ENCODE data around the gene MOB2.

MOB2 gene, protein sequence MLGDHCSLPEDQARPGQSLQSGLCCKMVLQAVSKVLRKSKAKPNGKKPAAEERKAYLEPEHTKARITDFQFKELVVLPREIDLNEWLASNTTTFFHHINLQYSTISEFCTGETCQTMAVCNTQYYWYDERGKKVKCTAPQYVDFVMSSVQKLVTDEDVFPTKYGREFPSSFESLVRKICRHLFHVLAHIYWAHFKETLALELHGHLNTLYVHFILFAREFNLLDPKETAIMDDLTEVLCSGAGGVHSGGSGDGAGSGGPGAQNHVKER

DNA sequence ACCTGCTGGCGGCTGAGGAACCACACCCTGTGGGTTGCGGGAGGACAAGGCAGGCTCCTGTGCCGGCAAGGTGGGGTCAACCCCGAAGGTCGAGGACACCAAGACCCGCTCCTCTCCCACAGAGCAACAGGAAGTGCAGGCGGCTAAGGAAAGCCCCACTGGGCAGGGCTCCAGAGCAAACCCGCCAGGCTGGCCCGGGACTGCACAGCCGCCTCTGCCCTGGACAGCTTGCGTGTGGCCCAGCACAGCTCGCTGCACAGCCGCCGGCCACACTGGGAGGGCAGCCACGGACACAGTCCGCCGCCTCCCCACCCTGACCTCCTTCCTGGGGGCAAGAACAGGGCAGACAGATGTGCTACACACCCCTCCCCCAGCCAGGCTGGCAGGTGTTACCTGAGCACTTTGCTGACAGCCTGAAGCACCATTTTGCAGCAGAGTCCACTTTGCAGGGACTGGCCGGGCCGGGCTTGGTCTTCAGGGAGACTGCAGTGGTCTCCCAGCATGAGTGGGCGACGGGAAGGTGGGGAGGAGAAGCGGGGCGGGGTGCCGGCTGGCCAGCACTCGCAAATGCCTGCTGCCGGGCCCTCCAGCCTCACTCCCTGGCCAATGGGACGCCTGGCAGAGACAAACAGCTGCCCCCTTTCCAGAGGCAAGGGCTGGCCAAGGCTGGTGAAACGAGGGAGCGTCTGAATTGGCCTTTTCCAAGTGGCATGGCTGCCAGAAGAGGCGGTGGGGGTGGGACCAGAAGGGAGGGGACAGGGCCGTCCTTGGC lies at the start of gene MOB2:
Gene MOB2, minus strand, starts transcription at position 726 of the 772 bp plus-strand sequence. Its CDS starts 223 bp downstream, at position 503.
- DNase-seq (ENCODE audit: low spot score in 2 of 2) (no peak), ATAC-seq (replicated peaks; ENCODE audit: extremely low read depth, poor library complexity, severe bottlenecking) (no peak)
- H3K4me3 Mint-ChIP-seq, result peak within 1 kb of the TSS; percentile 13
- peaks cover 9% of the 10 kb centered on the region for H3K36me3 Mint-ChIP-seq (ENCODE audit: insufficient read depth)
- peak within 1 kb of the TSS; percentile 66 for H3K27ac Mint-ChIP-seq (ENCODE audit: low read depth)
- no peaks in the 10 kb centered on the region for H3K9me3 Mint-ChIP-seq
- H3K4me1 Mint-ChIP-seq, result peaks cover 39% of the 10 kb centered on the region
- no peaks in the 10 kb centered on the region for H3K27me3 Mint-ChIP-seq

DNA sequence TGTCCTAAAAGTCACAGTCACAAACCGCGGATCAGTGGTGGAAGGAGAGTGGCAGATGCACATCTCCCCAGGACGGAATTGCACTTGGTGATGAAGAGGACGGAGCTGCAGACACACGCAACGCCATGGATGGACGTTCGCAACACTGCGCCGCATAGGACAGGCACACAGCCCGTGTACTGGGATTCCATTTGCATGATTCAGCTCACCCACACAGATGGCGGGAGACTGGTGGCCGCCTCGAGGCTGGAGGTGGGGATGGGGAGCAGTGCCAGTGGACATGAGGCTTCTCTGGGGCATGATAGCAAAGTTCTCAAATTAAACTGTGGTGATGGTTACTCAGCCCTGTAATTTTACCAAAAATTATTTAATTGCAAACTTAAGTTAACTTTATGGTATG lies 48.1 kb upstream of the MOB2 start:
- no peak for ATAC-seq (replicated peaks; ENCODE audit: extremely low read depth, poor library complexity, severe bottlenecking)
- H3K4me1 Mint-ChIP-seq, result peaks cover 32% of the 10 kb centered on the region

DNA sequence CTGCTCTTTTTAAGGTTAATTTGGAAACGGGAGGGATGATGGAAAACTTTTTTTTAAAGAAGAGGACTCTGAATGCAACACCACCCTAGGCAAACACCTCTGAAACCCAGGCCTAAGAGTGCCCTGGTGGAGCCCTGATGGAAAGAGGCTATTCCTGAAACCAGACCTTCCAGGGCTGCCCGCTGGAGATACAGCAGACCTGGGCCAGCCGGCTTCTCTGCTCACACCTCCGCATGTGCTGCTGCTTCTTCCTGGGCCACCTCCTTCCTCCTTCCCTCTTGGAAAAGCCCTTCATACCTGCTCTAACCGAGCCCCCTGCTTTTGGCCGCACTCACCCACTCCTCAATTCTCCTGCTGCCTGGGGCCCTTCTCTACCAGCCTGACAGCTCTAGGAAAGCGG lies 47.6 kb upstream of the MOB2 start:
- Mint-ChIP-seq H3K4me3 (no peak overlapping the region), H3K27ac (ENCODE audit: low read depth) (no peak overlapping the region), H3K27me3 (no peaks in the 10 kb centered on the region), H3K4me1 (peaks cover 32% of the 10 kb centered on the region), H3K9me3 (no peaks in the 10 kb centered on the region), H3K36me3 (ENCODE audit: insufficient read depth) (peaks cover 16% of the 10 kb centered on the region)
- no peak for ATAC-seq (replicated peaks; ENCODE audit: extremely low read depth, poor library complexity, severe bottlenecking)
- DNase-seq (ENCODE audit: low spot score in 2 of 2), result no peak

More for the DNA sequence above, 48.1 kb upstream of the MOB2 start:
- Mint-ChIP-seq H3K36me3 (ENCODE audit: insufficient read depth) (peaks cover 16% of the 10 kb centered on the region), H3K4me3 (no peak overlapping the region), H3K9me3 (no peaks in the 10 kb centered on the region), H3K27ac (ENCODE audit: low read depth) (no peak overlapping the region), H3K27me3 (no peaks in the 10 kb centered on the region)
- no peak for DNase-seq (ENCODE audit: low spot score in 2 of 2)

DNA sequence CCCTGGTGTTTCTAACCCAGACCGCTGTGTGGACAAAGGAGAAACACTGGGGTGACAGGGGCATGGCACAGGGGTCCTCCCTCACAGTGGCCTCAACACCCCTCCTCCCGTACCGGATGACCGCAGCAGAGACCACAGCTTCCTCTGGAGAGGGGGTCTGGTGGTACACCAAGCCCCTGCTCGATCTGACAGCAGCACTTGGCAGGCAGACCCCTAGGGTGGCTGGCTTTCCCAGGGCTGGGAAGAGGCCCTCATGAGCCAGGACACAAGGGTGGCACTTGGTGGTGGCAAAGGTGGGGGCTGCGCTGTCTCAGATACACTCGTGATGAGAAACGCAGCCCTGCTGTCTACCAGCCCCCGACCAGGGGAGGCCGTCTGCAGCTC lies 46.8 kb upstream of the MOB2 start:
- Mint-ChIP-seq H3K4me1 (peaks cover 32% of the 10 kb centered on the region), H3K4me3 (no peak overlapping the region), H3K9me3 (no peaks in the 10 kb centered on the region), H3K27me3 (no peaks in the 10 kb centered on the region), H3K27ac (ENCODE audit: low read depth) (no peak overlapping the region), H3K36me3 (ENCODE audit: insufficient read depth) (peaks cover 16% of the 10 kb centered on the region)
- ATAC-seq (replicated peaks; ENCODE audit: extremely low read depth, poor library complexity, severe bottlenecking) (no peak), DNase-seq (ENCODE audit: low spot score in 2 of 2) (no peak)

DNA sequence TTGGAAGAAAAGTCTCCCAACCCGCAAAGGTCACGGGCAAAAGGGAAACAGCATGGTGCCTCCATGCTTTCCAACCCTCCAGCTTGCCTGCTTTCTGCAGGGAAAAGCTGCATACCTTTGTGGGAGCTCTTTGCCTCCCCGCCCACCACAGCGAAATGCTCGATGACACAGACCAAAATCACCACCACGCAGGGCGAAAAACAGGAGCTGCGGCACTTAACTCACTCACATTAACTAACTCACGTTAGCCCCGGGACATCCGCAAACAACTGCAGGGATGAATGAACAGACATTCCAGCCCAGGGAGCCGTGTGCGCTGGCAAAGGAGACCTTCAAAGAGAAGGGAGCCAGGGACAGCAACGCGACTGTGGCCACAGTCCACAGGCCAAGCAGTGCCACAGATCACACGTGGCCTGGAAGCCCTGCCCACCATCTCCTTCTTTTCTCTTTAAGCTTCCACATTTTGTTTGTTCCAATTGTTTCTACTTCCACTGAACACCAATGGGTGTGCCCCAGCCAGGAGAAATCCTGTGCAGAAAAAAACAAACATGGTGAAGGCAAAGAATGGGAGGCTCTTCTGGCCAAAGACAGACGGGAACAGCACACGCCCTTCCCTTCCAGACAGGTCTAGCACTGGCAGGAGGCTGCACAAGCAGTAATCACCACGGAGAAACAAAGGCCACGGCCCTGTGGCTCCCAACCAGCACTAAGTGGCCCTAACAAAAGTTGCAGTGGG lies 46.2 kb upstream of the MOB2 start:
- H3K27me3 Mint-ChIP-seq, result no peaks in the 10 kb centered on the region
- DNase-seq (ENCODE audit: low spot score in 2 of 2) (no peak), ATAC-seq (replicated peaks; ENCODE audit: extremely low read depth, poor library complexity, severe bottlenecking) (no peak)
- H3K9me3 Mint-ChIP-seq, result no peaks in the 10 kb centered on the region
- peaks cover 32% of the 10 kb centered on the region for H3K4me1 Mint-ChIP-seq
- no peak overlapping the region for H3K27ac Mint-ChIP-seq (ENCODE audit: low read depth)
- no peak overlapping the region for H3K4me3 Mint-ChIP-seq
- peaks cover 16% of the 10 kb centered on the region for H3K36me3 Mint-ChIP-seq (ENCODE audit: insufficient read depth)

DNA sequence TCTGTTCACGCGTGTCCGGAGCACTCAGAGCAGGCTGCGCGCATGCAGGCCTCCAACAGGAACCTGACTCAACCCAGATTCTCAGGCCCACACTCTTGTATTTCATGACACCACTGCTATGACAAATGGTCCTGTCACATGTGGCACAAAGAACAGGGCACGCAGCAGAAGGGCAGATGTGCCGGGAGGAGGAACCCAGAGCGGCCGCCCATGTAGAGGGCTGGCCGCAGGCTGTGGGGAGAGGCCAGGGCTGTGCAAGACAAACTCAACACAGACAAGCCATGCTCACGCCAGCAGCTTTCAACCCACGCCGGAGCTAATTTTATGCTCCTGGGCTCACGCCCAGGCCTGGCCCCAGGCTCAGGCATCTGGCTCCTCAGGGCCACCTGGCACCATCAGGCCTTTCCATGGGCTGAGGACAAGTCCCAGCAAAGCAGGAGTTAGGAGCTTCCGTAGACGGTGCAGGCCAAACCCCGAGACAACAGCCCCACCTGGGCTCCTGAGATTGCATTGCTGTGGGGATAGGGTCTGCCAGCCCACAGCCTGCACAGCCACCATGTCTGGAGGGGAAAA lies 45.5 kb upstream of the MOB2 start:
- H3K27me3 Mint-ChIP-seq, result no peaks in the 10 kb centered on the region
- DNase-seq (ENCODE audit: low spot score in 2 of 2) (no peak), ATAC-seq (replicated peaks; ENCODE audit: extremely low read depth, poor library complexity, severe bottlenecking) (no peak)
- H3K4me1 Mint-ChIP-seq, result peaks cover 35% of the 10 kb centered on the region
- H3K27ac Mint-ChIP-seq (ENCODE audit: low read depth), result no peak overlapping the region
- no peak overlapping the region for H3K4me3 Mint-ChIP-seq
- no peaks in the 10 kb centered on the region for H3K9me3 Mint-ChIP-seq
- peaks cover 16% of the 10 kb centered on the region for H3K36me3 Mint-ChIP-seq (ENCODE audit: insufficient read depth)

DNA sequence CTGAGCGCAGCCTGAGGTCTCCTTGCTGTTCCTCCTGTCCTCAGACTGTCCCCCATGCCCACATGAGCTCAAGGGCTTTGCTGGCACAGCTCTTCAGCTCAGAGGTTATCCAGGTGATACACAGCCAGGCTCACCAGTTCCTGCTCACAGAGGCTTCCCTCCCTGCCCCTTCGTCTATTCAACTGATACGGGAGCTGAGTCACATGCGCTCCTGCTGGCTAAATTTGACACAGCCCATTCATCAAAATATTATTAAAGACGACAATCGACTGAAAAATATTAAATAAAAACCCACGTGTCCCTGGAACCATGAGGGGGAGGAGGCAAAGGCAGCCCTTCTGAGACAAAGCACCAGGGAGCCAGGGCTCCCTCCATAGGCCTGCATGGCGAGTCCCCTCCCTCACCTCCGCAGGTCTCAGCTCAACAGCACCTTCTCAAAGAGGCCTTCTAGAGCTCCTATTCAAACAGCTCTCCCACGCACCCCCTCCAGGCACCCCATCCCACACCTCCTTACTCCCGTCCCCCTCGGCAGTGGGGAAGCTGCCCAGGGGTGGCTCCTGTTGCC lies 45.0 kb upstream of the MOB2 start:
- peaks cover 19% of the 10 kb centered on the region for H3K36me3 Mint-ChIP-seq (ENCODE audit: insufficient read depth)
- peak overlapping the region; percentile 69 for H3K27ac Mint-ChIP-seq (ENCODE audit: low read depth)
- no peak for ATAC-seq (replicated peaks; ENCODE audit: extremely low read depth, poor library complexity, severe bottlenecking)
- H3K4me1 Mint-ChIP-seq, result peaks cover 40% of the 10 kb centered on the region
- DNase-seq (ENCODE audit: low spot score in 2 of 2), result no peak
- H3K4me3 Mint-ChIP-seq, result no peak overlapping the region
- no peaks in the 10 kb centered on the region for H3K9me3 Mint-ChIP-seq
- H3K27me3 Mint-ChIP-seq, result no peaks in the 10 kb centered on the region

DNA sequence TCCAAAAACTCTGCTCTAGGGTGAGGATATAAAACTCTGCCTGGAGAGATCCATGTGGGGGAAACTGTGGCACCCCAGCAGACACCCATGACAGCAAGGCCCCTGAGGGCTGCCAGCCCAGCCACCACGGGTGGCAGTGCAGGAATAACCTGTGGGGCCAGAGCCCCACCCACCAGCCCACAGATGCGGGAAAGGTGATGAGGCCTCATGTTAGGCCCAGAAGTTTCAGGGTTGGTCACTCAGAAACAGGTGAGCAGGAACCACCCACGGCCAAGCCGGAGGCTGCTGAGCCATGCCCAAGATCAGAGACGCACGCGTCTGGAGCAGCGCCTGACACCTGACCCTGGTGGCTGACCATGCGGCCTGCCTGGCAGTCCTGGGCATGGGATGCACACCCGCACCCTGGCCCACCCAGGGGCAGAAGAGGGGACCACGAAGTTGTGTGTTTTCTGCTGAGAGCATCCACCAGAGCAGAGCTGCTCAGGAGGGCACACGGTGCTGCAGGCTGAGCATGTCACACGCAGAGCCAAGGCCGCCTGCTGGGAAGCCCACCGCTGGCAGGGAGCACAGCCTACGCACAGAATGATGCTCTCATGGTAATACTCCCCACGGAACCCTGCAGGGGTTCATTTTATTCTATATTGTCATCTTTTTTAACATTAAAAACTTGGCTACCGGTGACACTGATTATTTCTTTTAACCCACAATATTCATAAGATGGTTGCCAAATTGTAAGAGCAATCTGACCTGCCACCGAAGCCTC lies 44.3 kb upstream of the MOB2 start:
- ATAC-seq (replicated peaks; ENCODE audit: extremely low read depth, poor library complexity, severe bottlenecking) (no peak), DNase-seq (ENCODE audit: low spot score in 2 of 2) (no peak)
- H3K4me3 Mint-ChIP-seq, result no peak overlapping the region
- H3K36me3 Mint-ChIP-seq (ENCODE audit: insufficient read depth), result peaks cover 16% of the 10 kb centered on the region
- no peaks in the 10 kb centered on the region for H3K9me3 Mint-ChIP-seq
- no peaks in the 10 kb centered on the region for H3K27me3 Mint-ChIP-seq
- peaks cover 41% of the 10 kb centered on the region for H3K4me1 Mint-ChIP-seq
- H3K27ac Mint-ChIP-seq (ENCODE audit: low read depth), result peak overlapping the region; percentile 69

DNA sequence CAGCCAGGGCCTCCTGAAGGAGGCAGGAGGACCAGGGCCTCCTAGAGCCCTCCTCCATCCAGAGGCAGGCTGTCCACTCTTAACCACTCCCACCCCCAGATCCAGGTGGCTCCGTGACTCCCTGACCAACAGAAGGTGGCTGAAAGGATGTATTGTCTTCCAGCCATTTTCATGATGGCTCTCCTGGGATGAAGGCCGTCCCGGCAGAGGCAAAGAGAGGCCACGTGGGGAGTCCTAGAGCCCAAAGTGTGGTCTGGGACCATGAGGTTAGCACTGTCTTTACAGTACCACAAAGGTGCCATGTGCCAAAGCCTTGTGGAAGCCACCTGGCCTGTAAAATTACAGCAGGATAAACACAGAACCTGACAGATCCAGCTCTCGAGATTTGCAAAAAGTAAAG lies 43.2 kb upstream of the MOB2 start:
- Mint-ChIP-seq H3K4me1 (peaks cover 31% of the 10 kb centered on the region), H3K27ac (ENCODE audit: low read depth) (no peak overlapping the region), H3K9me3 (no peaks in the 10 kb centered on the region), H3K36me3 (ENCODE audit: insufficient read depth) (peaks cover 13% of the 10 kb centered on the region), H3K27me3 (no peaks in the 10 kb centered on the region), H3K4me3 (no peak overlapping the region)
- ATAC-seq (replicated peaks; ENCODE audit: extremely low read depth, poor library complexity, severe bottlenecking) (no peak), DNase-seq (ENCODE audit: low spot score in 2 of 2) (no peak)

DNA sequence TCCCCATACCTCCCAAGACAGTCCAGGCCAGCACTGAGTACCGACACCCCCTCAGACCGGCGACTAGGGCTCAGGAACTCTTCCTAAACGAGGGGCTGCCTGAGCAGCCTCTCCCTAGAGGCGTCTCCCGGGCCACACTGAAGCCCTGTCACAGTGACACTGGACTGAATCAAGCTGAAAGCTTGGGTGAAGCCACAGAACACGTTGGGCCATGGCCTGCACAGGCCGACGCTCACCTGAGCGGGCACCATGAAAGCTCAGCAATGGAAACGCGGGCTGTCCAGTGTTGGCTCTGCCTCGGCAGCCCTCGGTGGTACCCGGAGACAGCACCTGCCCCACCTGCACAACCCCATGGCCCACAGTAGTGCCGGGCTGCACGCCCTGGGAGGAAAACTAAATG lies 42.7 kb upstream of the MOB2 start:
- Mint-ChIP-seq H3K4me3 (no peak overlapping the region), H3K4me1 (peaks cover 26% of the 10 kb centered on the region), H3K36me3 (ENCODE audit: insufficient read depth) (peaks cover 13% of the 10 kb centered on the region), H3K27ac (ENCODE audit: low read depth) (peak overlapping the region; percentile 16), H3K9me3 (no peaks in the 10 kb centered on the region), H3K27me3 (no peaks in the 10 kb centered on the region)
- DNase-seq (ENCODE audit: low spot score in 2 of 2), result no peak
- ATAC-seq (replicated peaks; ENCODE audit: extremely low read depth, poor library complexity, severe bottlenecking), result no peak

DNA sequence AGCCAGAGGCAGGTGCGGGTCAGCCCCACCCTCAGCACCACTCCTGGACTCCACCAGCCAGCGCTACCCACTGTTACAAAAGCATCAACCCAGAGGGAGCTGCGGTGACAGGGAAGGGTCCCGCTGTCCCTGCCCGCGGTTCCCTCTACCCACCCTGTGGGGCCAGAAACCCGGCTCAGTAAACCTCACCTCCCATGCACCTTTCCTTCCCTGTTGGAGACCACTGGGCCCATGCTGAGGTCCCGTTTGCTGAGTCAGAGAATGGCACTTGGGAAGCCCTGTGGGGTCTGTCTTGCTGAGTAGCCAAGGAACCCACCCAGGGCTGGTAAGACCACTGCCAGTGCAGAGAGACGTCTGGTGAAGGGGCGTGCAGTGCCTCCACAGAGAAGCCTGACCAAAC lies 42.1 kb upstream of the MOB2 start:
- no peak for ATAC-seq (replicated peaks; ENCODE audit: extremely low read depth, poor library complexity, severe bottlenecking)
- H3K36me3 Mint-ChIP-seq (ENCODE audit: insufficient read depth), result peaks cover 14% of the 10 kb centered on the region
- no peaks in the 10 kb centered on the region for H3K9me3 Mint-ChIP-seq
- peaks cover 28% of the 10 kb centered on the region for H3K4me1 Mint-ChIP-seq
- DNase-seq (ENCODE audit: low spot score in 2 of 2), result no peak
- H3K27me3 Mint-ChIP-seq, result no peaks in the 10 kb centered on the region
- no peak overlapping the region for H3K27ac Mint-ChIP-seq (ENCODE audit: low read depth)
- no peak overlapping the region for H3K4me3 Mint-ChIP-seq

DNA sequence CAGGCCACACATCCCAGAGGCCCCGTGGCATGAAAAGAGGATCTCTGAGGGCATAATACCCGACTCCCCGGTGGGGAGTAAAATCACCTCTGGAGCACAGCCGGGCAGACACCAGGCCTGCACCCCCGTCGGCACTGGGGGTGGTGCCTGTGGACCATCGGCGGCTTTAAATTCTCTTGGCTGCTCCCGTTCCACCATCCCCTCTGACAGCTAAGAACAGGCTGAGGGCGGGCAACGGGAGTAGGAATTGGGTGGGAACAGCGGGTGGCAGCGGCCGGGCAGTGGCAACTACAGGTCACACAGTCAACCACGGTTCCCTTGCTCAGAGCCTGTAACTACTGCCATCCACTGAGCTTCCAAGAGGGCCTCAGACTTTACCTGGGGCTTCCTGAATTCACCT lies 40.2 kb upstream of the MOB2 start:
- Mint-ChIP-seq H3K27me3 (no peaks in the 10 kb centered on the region), H3K9me3 (no peaks in the 10 kb centered on the region), H3K4me3 (no peak overlapping the region), H3K27ac (ENCODE audit: low read depth) (no peak overlapping the region), H3K36me3 (ENCODE audit: insufficient read depth) (peaks cover 8% of the 10 kb centered on the region), H3K4me1 (peaks cover 34% of the 10 kb centered on the region)
- ATAC-seq (replicated peaks; ENCODE audit: extremely low read depth, poor library complexity, severe bottlenecking) (no peak), DNase-seq (ENCODE audit: low spot score in 2 of 2) (no peak)

Data from central memory CD8-positive, alpha-beta T cell (primary cell).